Mesenchymal stem cell (in vitro differentiated cells and primary cell): ENCODE results near the gene SMPDL3B. TPM values are rescaled to one million over a fixed set of nuclear protein-coding genes. Genes with fewer than 3 reads are reported as not detected.
A peak's percentile ranks its signal among the peaks of the same experiment; 100 is the strongest.

Experiments
- DNase-seq: peaks from one replicate; pipeline ENCODE4 v3.0.0-alpha.2; 2013
- H2AFZ ChIP-seq: one replicate; pipeline ENCODE4 v1.6.1; 2013; ENCODE audit warnings: low read depth, mild to moderate bottlenecking, control low read depth, inconsistent platforms, low read length, moderate library complexity
- H2AK5ac ChIP-seq: 2 replicates; pipeline ENCODE4 v1.6.1; 2013; ENCODE audit warnings: low read length, moderate library complexity, mild to moderate bottlenecking, inconsistent platforms; ENCODE audit not compliant: severe bottlenecking
- H2BK120ac ChIP-seq: one replicate; pipeline ENCODE4 v1.6.1; 2013; ENCODE audit warnings: low read depth, mild to moderate bottlenecking, inconsistent platforms, low read length, moderate library complexity
- H2BK12ac ChIP-seq, 2 experiments: one replicate each; pipeline ENCODE4 v1.6.1; 2013; ENCODE audit warnings: inconsistent platforms in 2 of 2, low read length in 2 of 2, mild to moderate bottlenecking in 2 of 2, moderate library complexity in 2 of 2, control low read depth in 1 of 2
- H2BK15ac ChIP-seq: one replicate; pipeline ENCODE4 v1.6.1; 2013; ENCODE audit warnings: mild to moderate bottlenecking, low read depth, inconsistent platforms; ENCODE audit not compliant: poor library complexity, severe bottlenecking
- H2BK5ac ChIP-seq: 2 replicates; pipeline ENCODE4 v1.6.1; 2013; ENCODE audit warnings: low read depth, mild to moderate bottlenecking, low read length, control low read depth, inconsistent platforms; ENCODE audit not compliant: poor library complexity, severe bottlenecking
- H3K14ac ChIP-seq, 2 experiments: one replicate each; pipeline ENCODE4 v1.6.1; 2013; ENCODE audit warnings: inconsistent platforms in 2 of 2, low read length in 2 of 2, control low read depth in 1 of 2, mild to moderate bottlenecking in 1 of 2, moderate library complexity in 1 of 2
- H3K18ac ChIP-seq, 2 experiments: one replicate each; pipeline ENCODE4 v1.6.1; 2013; ENCODE audit warnings: inconsistent platforms in 2 of 2, low read length in 2 of 2, control low read depth in 1 of 2, low read depth in 1 of 2, mild to moderate bottlenecking in 1 of 2
- H3K23ac ChIP-seq, 2 experiments: one replicate each; pipeline ENCODE4 v1.6.1; 2013; ENCODE audit warnings: inconsistent platforms in 2 of 2, low read length in 2 of 2, mild to moderate bottlenecking in 2 of 2, moderate library complexity in 2 of 2, control low read depth in 1 of 2
- H3K27ac ChIP-seq: 2 replicates; pipeline ENCODE4 v1.5.1; 2013; ENCODE audit warnings: mild to moderate bottlenecking, moderate library complexity, low read length, control low read depth, inconsistent platforms; ENCODE audit not compliant: poor library complexity, severe bottlenecking
- H3K27me3 ChIP-seq, 2 experiments: 2 replicates each; pipeline versions ENCODE4 v1.6.1 to v1.7.0; 2013; ENCODE audit warnings: low read length in 2 of 2, mild to moderate bottlenecking in 2 of 2, moderate library complexity in 2 of 2, control low read depth in 1 of 2, inconsistent platforms in 1 of 2; ENCODE audit not compliant: control insufficient read depth in 1 of 2, insufficient read depth in 1 of 2
- H3K36me3 ChIP-seq, 2 experiments: 2 replicates each; pipeline versions ENCODE4 v1.6.1 to v1.7.0; 2013; ENCODE audit warnings: low read length in 2 of 2, control low read depth in 1 of 2, inconsistent platforms in 1 of 2, low read depth in 1 of 2, mild to moderate bottlenecking in 1 of 2; ENCODE audit not compliant: insufficient read depth in 2 of 2, control insufficient read depth in 1 of 2
- H3K4ac ChIP-seq, 2 experiments: one replicate each; pipeline ENCODE4 v1.6.1; 2013; ENCODE audit warnings: inconsistent platforms in 2 of 2, low read length in 2 of 2, mild to moderate bottlenecking in 2 of 2, moderate library complexity in 2 of 2, control low read depth in 1 of 2, low read depth in 1 of 2
- H3K4me1 ChIP-seq: 2 replicates; pipeline ENCODE4 v1.6.1; 2013; ENCODE audit warnings: low read depth, low read length, control low read depth; ENCODE audit not compliant: control insufficient read depth, insufficient read depth
- H3K4me2 ChIP-seq: 2 replicates; pipeline ENCODE4 v1.6.1; 2013; ENCODE audit warnings: low read length, mild to moderate bottlenecking, inconsistent platforms; ENCODE audit not compliant: poor library complexity, severe bottlenecking
- H3K4me3 ChIP-seq, 2 experiments: 2 replicates each; pipeline versions ENCODE4 v1.5.1 to v1.7.0; 2013; ENCODE audit warnings: low read length in 2 of 2, mild to moderate bottlenecking in 2 of 2, control low read depth in 1 of 2, low read depth in 1 of 2; ENCODE audit not compliant: insufficient read depth in 1 of 2
- H3K79me1 ChIP-seq: replicated peaks from 2 replicates; pipeline ENCODE4 v1.6.1; 2013; ENCODE audit warnings: mild to moderate bottlenecking, control low read depth, low read length, inconsistent platforms; ENCODE audit not compliant: poor library complexity, severe bottlenecking
- H3K9ac ChIP-seq: 2 replicates; pipeline ENCODE4 v1.7.0; 2013; ENCODE audit warnings: mild to moderate bottlenecking, low read length, moderate library complexity
- H3K9me3 ChIP-seq: 2 replicates; pipeline ENCODE4 v1.7.0; 2013; ENCODE audit warnings: mild to moderate bottlenecking, low read length; ENCODE audit not compliant: control insufficient read depth
- H4K8ac ChIP-seq: one replicate; pipeline ENCODE4 v1.6.1; 2013; ENCODE audit warnings: inconsistent platforms, mild to moderate bottlenecking, low read length, moderate library complexity
- H4K91ac ChIP-seq: one replicate; pipeline ENCODE4 v1.6.1; 2013; ENCODE audit warnings: mild to moderate bottlenecking, low read length, inconsistent platforms
- WGBS: methylation state at CpG from one replicate; pipeline ENCODE4 v1.1.7; 2013; ENCODE audit warnings: mixed read lengths; 5-methylcytosine and 5-hydroxymethylcytosine counted together
- polyA plus RNA-seq, 2 experiments: library from polyadenylated mRNA; stranded (reverse); fragments of 200-250 nt; gene quantifications; one replicate each; pipeline ENCODE4 v1.2.3, GENCODE V29; 2013

The SMPDL3B gene
- 0.08 TPM for polyA plus RNA-seq (2013, experiment 1 of 2)
- 0.04 TPM for polyA plus RNA-seq (2013, experiment 2 of 2)

GRCh38 chr1:27934818-27935549 lies at the start of gene SMPDL3B:
SMPDL3B (plus strand) TSS chr1:27935000; CDS start chr1:27935184, 184 bp downstream.
- H3K4me3 ChIP-seq: no peak within 1 kb of the TSS
- H3K4ac ChIP-seq: no peak within 1 kb of the TSS
- peaks cover 10% of the 10 kb centered on the region for H3K4me1 ChIP-seq
- no peak within 1 kb of the TSS for H2BK12ac ChIP-seq
- no peak within 1 kb of the TSS for H2BK5ac ChIP-seq
- H3K36me3 ChIP-seq: no peaks in the 10 kb centered on the region
- no peak within 1 kb of the TSS for H3K27ac ChIP-seq
- peak within 1 kb of the TSS in 1 of 2 experiments; percentile 82 for H3K14ac ChIP-seq
- WGBS: 13% methylated on average over 15 of the region's 16 CpGs
- no peak within 1 kb of the TSS for H2AK5ac ChIP-seq
- H2BK120ac ChIP-seq: no peak within 1 kb of the TSS
- H2AFZ ChIP-seq: peak within 1 kb of the TSS; percentile 36
- H3K9me3 ChIP-seq: no peaks in the 10 kb centered on the region
- peaks cover 19 to 33% of the 10 kb centered on the region in 2 experiments for H3K27me3 ChIP-seq
- peak within 1 kb of the TSS in 1 of 2 experiments; percentile 77 for H3K23ac ChIP-seq
- DNase-seq: peak; percentile 26
- no peak within 1 kb of the TSS for H3K18ac ChIP-seq
- H4K91ac ChIP-seq: no peak within 1 kb of the TSS
- peak within 1 kb of the TSS; percentile 57 for H4K8ac ChIP-seq
- H3K79me1 ChIP-seq: no peaks in the 10 kb centered on the region
- no peak within 1 kb of the TSS for H3K9ac ChIP-seq
- H2BK15ac ChIP-seq: peak within 1 kb of the TSS; percentile 26
- H3K4me2 ChIP-seq: peak within 1 kb of the TSS; percentile 78

GRCh38 chr1:27885114-27885528 lies 49.7 kb upstream of the SMPDL3B start:
- Histone ChIP-seq H3K4me1 (peaks cover 6% of the 10 kb centered on the region), H3K9me3 (no peaks in the 10 kb centered on the region), H3K9ac (no peak overlapping the region), H2BK5ac (no peak overlapping the region), H3K79me1 (peaks cover 4% of the 10 kb centered on the region), H4K91ac (no peak overlapping the region), H3K23ac (no peak overlapping the region), H3K27ac (no peak overlapping the region), H2AK5ac (no peak overlapping the region), H3K4me3 (no peak overlapping the region), H2BK12ac (no peak overlapping the region), H2AFZ (no peak overlapping the region), H3K36me3 (peaks cover 41 to 53% of the 10 kb centered on the region in 2 experiments), H3K14ac (no peak overlapping the region), H4K8ac (no peak overlapping the region), H2BK15ac (no peak overlapping the region), H3K4ac (no peak overlapping the region), H2BK120ac (no peak overlapping the region), H3K27me3 (no peaks in the 10 kb centered on the region), H3K4me2 (no peak overlapping the region), H3K18ac (no peak overlapping the region)
- WGBS: 93% methylated on average over 8 of the region's 8 CpGs
- DNase-seq: no peak

DNA sequence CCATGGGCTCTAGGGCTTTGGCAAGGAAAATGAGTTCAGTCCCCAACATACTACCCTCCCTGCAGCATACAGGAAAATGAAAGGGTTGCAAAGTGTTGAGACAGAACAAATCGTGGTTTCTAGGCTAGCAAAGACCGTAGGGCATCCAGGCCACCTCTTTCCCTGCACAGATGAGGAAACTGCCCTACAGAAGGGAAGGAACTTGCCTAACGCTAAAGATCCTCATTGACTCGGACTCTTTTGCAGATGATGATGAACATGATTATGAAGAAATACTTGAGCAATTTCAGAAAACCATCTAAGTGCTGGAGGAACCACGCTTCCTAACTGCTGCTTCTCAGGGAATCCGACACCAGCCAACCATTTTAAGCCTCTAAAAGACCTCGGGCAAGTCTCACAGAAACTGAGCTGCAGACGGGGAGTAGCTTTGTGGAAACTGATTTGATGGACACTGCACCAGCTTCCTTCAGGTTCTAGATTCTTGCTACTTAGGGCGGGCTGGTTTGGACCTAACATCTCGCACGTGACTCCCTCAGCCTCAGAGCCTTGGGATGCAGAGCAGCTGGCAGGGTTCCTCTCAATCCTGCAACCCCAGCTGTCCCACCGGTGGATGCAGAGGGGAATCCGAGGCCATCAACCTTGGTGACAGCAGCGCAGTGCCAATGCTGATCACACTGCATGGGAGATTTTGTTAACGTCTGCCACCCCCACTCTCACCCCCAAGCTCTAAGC lies 49.0 kb upstream of the SMPDL3B start:
- Histone ChIP-seq H3K4me2 (no peak overlapping the region), H2BK5ac (no peak overlapping the region), H4K8ac (no peak overlapping the region), H3K79me1 (peaks cover 4% of the 10 kb centered on the region), H3K27ac (no peak overlapping the region), H2BK12ac (no peak overlapping the region), H3K9ac (no peak overlapping the region), H3K4me3 (no peak overlapping the region), H3K4ac (no peak overlapping the region), H3K23ac (no peak overlapping the region), H2BK15ac (no peak overlapping the region), H3K18ac (no peak overlapping the region), H2AK5ac (no peak overlapping the region), H4K91ac (no peak overlapping the region), H3K14ac (no peak overlapping the region), H2AFZ (no peak overlapping the region), H3K9me3 (no peaks in the 10 kb centered on the region), H2BK120ac (no peak overlapping the region), H3K36me3 (peaks cover 41 to 56% of the 10 kb centered on the region in 2 experiments), H3K27me3 (no peaks in the 10 kb centered on the region), H3K4me1 (peaks cover 6% of the 10 kb centered on the region)
- DNase-seq: no peak
- 96% methylated on average over 13 of the region's 15 CpGs for WGBS

DNA sequence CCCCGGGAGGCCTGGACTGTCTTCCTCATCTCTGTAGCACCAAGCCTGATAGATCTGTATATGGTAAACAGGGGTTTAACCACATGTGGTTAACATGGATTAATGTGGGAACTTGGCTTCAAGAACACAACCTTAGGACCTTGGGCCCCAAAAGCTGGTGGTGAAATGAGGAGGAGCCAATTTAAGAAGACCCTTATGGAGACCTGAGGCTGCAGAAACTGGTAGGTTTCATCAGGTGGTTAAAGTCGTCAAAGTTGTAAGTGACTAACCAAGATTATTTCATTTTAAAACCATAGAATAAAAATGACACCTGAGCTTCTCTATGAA lies 48.5 kb upstream of the SMPDL3B start:
- no peak overlapping the region for H2BK12ac ChIP-seq
- H3K27me3 ChIP-seq: no peaks in the 10 kb centered on the region
- no peak overlapping the region for H3K27ac ChIP-seq
- no peak overlapping the region for H3K23ac ChIP-seq
- H3K4me1 ChIP-seq: peaks cover 6% of the 10 kb centered on the region
- no peak overlapping the region for H4K91ac ChIP-seq
- H3K4me2 ChIP-seq: no peak overlapping the region
- DNase-seq: no peak
- H2BK120ac ChIP-seq: no peak overlapping the region
- no peak overlapping the region for H3K4me3 ChIP-seq
- no peak overlapping the region for H3K4ac ChIP-seq
- H2AFZ ChIP-seq: no peak overlapping the region
- H2AK5ac ChIP-seq: no peak overlapping the region
- WGBS: 100% methylated on average over 2 of the region's 2 CpGs
- peaks cover 41 to 61% of the 10 kb centered on the region in 2 experiments for H3K36me3 ChIP-seq
- H2BK15ac ChIP-seq: no peak overlapping the region
- no peak overlapping the region for H3K18ac ChIP-seq
- no peak overlapping the region for H4K8ac ChIP-seq
- H2BK5ac ChIP-seq: no peak overlapping the region
- H3K9ac ChIP-seq: no peak overlapping the region
- H3K9me3 ChIP-seq: no peaks in the 10 kb centered on the region
- peaks cover 4% of the 10 kb centered on the region for H3K79me1 ChIP-seq
- no peak overlapping the region for H3K14ac ChIP-seq
